Panc1 (cell line): Measurements from ENCODE around the gene SMAGP. TPM values are rescaled to one million over a fixed set of nuclear protein-coding genes. Genes with fewer than 3 reads are reported as not detected.
"Not testable (repeated sequence)": the region's sequence is repeated elsewhere in the genome, so short reads cannot be mapped to it uniquely, and the experiment has no call there.

Experiments
- ATAC-seq: fragments of 200-7000 bp; cut with Tn5 transposase; 2 replicates; pipeline ENCODE4 v1.9.1; 2020; ENCODE audit warnings: mild to moderate bottlenecking, moderate library complexity
- BruUV-seq: library from RNA; stranded (reverse); fragments of 400-500 nt; replicated peaks from 2 replicates; lab custom pipeline; 2021; lab: Mats Ljungman, UMichigan
- CTCF ChIA-PET: fragments of 300-600 bp; sonication (Branson Sonifier 250); formaldehyde crosslinking; loops from one replicate; lab custom pipeline; 2022; ENCODE audit warnings: antibody characterized with exemption; lab: Charles Lee
- POLR2A ChIA-PET: fragments of 300-600 bp; sonication (Branson Sonifier 250); formaldehyde crosslinking; loops from one replicate; lab custom pipeline; 2022; ENCODE audit warnings: antibody characterized with exemption; lab: Charles Lee
- DNase-seq: peaks from one replicate; pipeline ENCODE4 v3.0.0-alpha.2; 2010; ENCODE audit warnings: low read depth, low spot score
- H3K27ac ChIP-seq: 2 replicates; pipeline ENCODE4 v1.5.1; 2011; ENCODE audit warnings: mild to moderate bottlenecking, low read length, inconsistent platforms
- H3K27me3 ChIP-seq: fragments of 200-500 bp; sonication (Bioruptor generic); 2 replicates; pipeline ENCODE4 v1.6.0; 2014; ENCODE audit warnings: low read length, inconsistent platforms; ENCODE audit not compliant: control insufficient read depth, insufficient read depth
- H3K36me3 ChIP-seq: fragments of 200-500 bp; sonication (Bioruptor generic); 2 replicates; pipeline ENCODE4 v1.5.1; 2014; ENCODE audit warnings: inconsistent platforms, mild to moderate bottlenecking, low read length, moderate library complexity; ENCODE audit not compliant: control insufficient read depth, insufficient read depth
- H3K4me1 ChIP-seq: 2 replicates; pipeline ENCODE4 v1.5.1; 2011; ENCODE audit warnings: inconsistent platforms, mild to moderate bottlenecking, low read length, moderate library complexity; ENCODE audit not compliant: control insufficient read depth, insufficient read depth
- H3K4me3 ChIP-seq, 2 experiments: 2 replicates each; pipeline ENCODE4 v1.5.1; 2011 to 2012; ENCODE audit warnings: low read depth in 2 of 2, low read length in 2 of 2, mild to moderate bottlenecking in 2 of 2, inconsistent platforms in 1 of 2, moderate library complexity in 1 of 2
- H3K9me3 ChIP-seq: fragments of 200-500 bp; sonication (Bioruptor generic); 2 replicates; pipeline ENCODE4 v1.5.1; 2014; ENCODE audit warnings: low read depth, mild to moderate bottlenecking, inconsistent platforms, low read length, moderate library complexity; ENCODE audit not compliant: control insufficient read depth, insufficient read depth
- POLR2AphosphoS5 ChIP-seq: IDR thresholded peaks from 2 replicates; pipeline ENCODE4 v1.6.1; 2012; ENCODE audit warnings: mild to moderate bottlenecking, low read depth, low read length, moderate library complexity
- REST ChIP-seq, 2 experiments: IDR thresholded peaks; 2 replicates each; pipeline ENCODE4 v1.6.1; 2011 to 2012; ENCODE audit warnings: low read depth in 2 of 2, control low read depth in 1 of 2, low read length in 1 of 2, mild to moderate bottlenecking in 1 of 2, moderate library complexity in 1 of 2; ENCODE audit not compliant: insufficient read depth in 1 of 2
- SIN3A ChIP-seq: IDR thresholded peaks from 2 replicates; pipeline ENCODE4 v1.6.1; 2012; ENCODE audit warnings: low read depth, mild to moderate bottlenecking, low read length, moderate library complexity, borderline replicate concordance; ENCODE audit not compliant: insufficient read depth
- TCF7L2 ChIP-seq: IDR thresholded peaks from 2 replicates; pipeline ENCODE4 v1.6.1; 2011; ENCODE audit warnings: mild to moderate bottlenecking, low read depth, low read length, inconsistent platforms
- in situ Hi-C: cut with HindIII; loops from 2 replicates; pipeline ENCODE4 v1.10.0; 2016; ENCODE audit warnings: low sequenced_read_pairs, low pct_unique_long_range_greater_than_20kb
- intact Hi-C: fragments of 100-400 bp; cut with micrococcal nuclease; formaldehyde crosslinking; loops from one replicate; pipeline ENCODE4 v1.10.0; 2022; ENCODE audit not compliant: unreplicated experiment
- total RNA-seq: library from RNA; stranded (reverse); gene quantifications from one replicate; pipeline ENCODE4 v1.2.1, GENCODE V29; 2021; ENCODE audit not compliant: unreplicated experiment
- TF ChIP-seq, protein P1 (sequence below): fragments of 450-650 bp; IDR thresholded peaks from 2 replicates; pipeline ENCODE4 v1.5.1; 2017; ENCODE audit warnings: mild to moderate bottlenecking

Gene SMAGP
- total RNA-seq, 1 experiment from 2014 or later: 2.4 TPM

GRCh38 chr12:51307655-51308593, 37.7 kb upstream of the SMAGP start:
- no peaks in the 10 kb centered on the region for H3K4me1 ChIP-seq
- no TSS peak for BruUV-seq
- TF ChIP-seq POLR2AphosphoS5: no peak
- TF ChIP-seq, protein P1, sequence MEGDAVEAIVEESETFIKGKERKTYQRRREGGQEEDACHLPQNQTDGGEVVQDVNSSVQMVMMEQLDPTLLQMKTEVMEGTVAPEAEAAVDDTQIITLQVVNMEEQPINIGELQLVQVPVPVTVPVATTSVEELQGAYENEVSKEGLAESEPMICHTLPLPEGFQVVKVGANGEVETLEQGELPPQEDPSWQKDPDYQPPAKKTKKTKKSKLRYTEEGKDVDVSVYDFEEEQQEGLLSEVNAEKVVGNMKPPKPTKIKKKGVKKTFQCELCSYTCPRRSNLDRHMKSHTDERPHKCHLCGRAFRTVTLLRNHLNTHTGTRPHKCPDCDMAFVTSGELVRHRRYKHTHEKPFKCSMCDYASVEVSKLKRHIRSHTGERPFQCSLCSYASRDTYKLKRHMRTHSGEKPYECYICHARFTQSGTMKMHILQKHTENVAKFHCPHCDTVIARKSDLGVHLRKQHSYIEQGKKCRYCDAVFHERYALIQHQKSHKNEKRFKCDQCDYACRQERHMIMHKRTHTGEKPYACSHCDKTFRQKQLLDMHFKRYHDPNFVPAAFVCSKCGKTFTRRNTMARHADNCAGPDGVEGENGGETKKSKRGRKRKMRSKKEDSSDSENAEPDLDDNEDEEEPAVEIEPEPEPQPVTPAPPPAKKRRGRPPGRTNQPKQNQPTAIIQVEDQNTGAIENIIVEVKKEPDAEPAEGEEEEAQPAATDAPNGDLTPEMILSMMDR: no peak
- no peak for TF ChIP-seq REST (IDR thresholded peaks at IDR 0.05; ENCODE audit: insufficient read depth in 1 of 2, low read depth in 2 of 2, low read length in 1 of 2)
- no peak for TF ChIP-seq SIN3A
- TF ChIP-seq TCF7L2: no peak
- H3K36me3 ChIP-seq: no peaks in the 10 kb centered on the region
- intact Hi-C loops: no loop called here
- ChIA-PET CTCF (no interaction called here), POLR2A (no interaction called here)
- no peaks in the 10 kb centered on the region for H3K9me3 ChIP-seq
- H3K27ac ChIP-seq: no peak overlapping the region
- ATAC-seq (peak; percentile 91), DNase-seq (peak; percentile 87)
- no peaks in the 10 kb centered on the region for H3K27me3 ChIP-seq
- H3K4me3 ChIP-seq: no peak overlapping the region
- in situ Hi-C loops: no loop called here

GRCh38 chr12:51306507-51306906, 36.3 kb upstream of the SMAGP start:
- no peaks in the 10 kb centered on the region for H3K36me3 ChIP-seq
- TF ChIP-seq POLR2AphosphoS5 (no peak), TCF7L2 (no peak), REST (IDR thresholded peaks at IDR 0.05; ENCODE audit: insufficient read depth in 1 of 2, low read depth in 2 of 2, low read length in 1 of 2) (no peak), SIN3A (no peak)
- TF ChIP-seq, protein P1: no peak
- CTCF ChIA-PET: no interaction called here
- H3K4me1 ChIP-seq: no peaks in the 10 kb centered on the region
- no peaks in the 10 kb centered on the region for H3K9me3 ChIP-seq
- POLR2A ChIA-PET: no interaction called here
- no TSS peak for BruUV-seq
- no peak overlapping the region for H3K27ac ChIP-seq
- in situ Hi-C loops (no loop called here), intact Hi-C loops (no loop called here)
- no peak for DNase-seq
- H3K4me3 ChIP-seq: no peak overlapping the region
- no peak for ATAC-seq
- no peaks in the 10 kb centered on the region; the same call in 1 of the 2 replicates for H3K27me3 ChIP-seq

- in situ Hi-C loops, BruUV-seq, H3K27me3 ChIP-seq, ATAC-seq, POLR2A ChIA-PET, intact Hi-C loops, CTCF ChIA-PET, DNase-seq, H3K27ac ChIP-seq, H3K4me1 ChIP-seq, H3K9me3 ChIP-seq, H3K4me3 ChIP-seq, H3K36me3 ChIP-seq: not testable (repeated sequence)
Observed at GRCh38 chr12:51300768-51301167, 30.6 kb upstream of the SMAGP start.
